Lower lobe of right lung (tissue), 2 donors: ENCODE data around the gene C1D. TPM values are rescaled to one million over a fixed set of nuclear protein-coding genes. Genes with fewer than 3 reads are reported as not detected.

Source experiments
- ATAC-seq, 2 donors: fragments of 200-7000 bp; cut with Tn5 transposase; one replicate each; pipeline ENCODE4 v1.9.1; 2020 to 2022; ENCODE audit warnings: mild to moderate bottlenecking in 2 of 2, moderate library complexity in 2 of 2
- DNase-seq: peaks from one replicate; pipeline ENCODE4 v3.0.0-alpha.2; 2020
- H3K27ac ChIP-seq: fragments of 200-600 bp; one replicate; pipeline ENCODE4 v1.8.0; 2022
- H3K27me3 ChIP-seq: fragments of 200-600 bp; one replicate; pipeline ENCODE4 v1.8.0; 2022; ENCODE audit warnings: low read depth
- H3K36me3 ChIP-seq: fragments of 200-600 bp; one replicate; pipeline ENCODE4 v1.8.0; 2022; ENCODE audit warnings: mild to moderate bottlenecking
- H3K4me1 ChIP-seq: fragments of 200-600 bp; one replicate; pipeline ENCODE4 v1.8.0; 2022
- H3K4me3 ChIP-seq: fragments of 200-600 bp; one replicate; pipeline ENCODE4 v1.8.0; 2022; ENCODE audit warnings: mild to moderate bottlenecking
- H3K9me3 ChIP-seq: fragments of 200-600 bp; one replicate; pipeline ENCODE4 v1.8.0; 2022
- CTCF ChIP-seq: fragments of 200-600 bp; IDR thresholded peaks from one replicate; pipeline ENCODE4 v1.8.0; 2022; ENCODE audit warnings: antibody characterized with exemption, mild to moderate bottlenecking
- intact Hi-C: fragments of 100-400 bp; cut with DNase I; formaldehyde crosslinking; loops from one replicate; pipeline ENCODE4 v1.11.0; 2022
- total RNA-seq: library from RNA; stranded (reverse); fragmentation: NEBNext Ultra II Directional; extraction: Animal tissue kit (Norgen Biotek cat#: 25700); gene quantifications from one replicate; pipeline ENCODE4 v1.2.1, GENCODE V29; 2021
- donor health status: DM: no; HTN: yes; CAD: no; lungs with severe emphysema.

Gene C1D
- total RNA-seq, 1 donor from 2014 or later: 21.5 TPM

- H3K4me1 ChIP-seq: no peaks in the 10 kb centered on the region
- no peaks in the 10 kb centered on the region for H3K27me3 ChIP-seq
- TF ChIP-seq CTCF: no peak
- H3K9me3 ChIP-seq: no peaks in the 10 kb centered on the region
- no peak overlapping the region for H3K4me3 ChIP-seq
- no peak overlapping the region for H3K27ac ChIP-seq
- ATAC-seq (no peak), DNase-seq (no peak)
- no peaks in the 10 kb centered on the region for H3K36me3 ChIP-seq
- intact Hi-C loops: no loop called here
These were observed 40.9 kb upstream of the C1D start for GRCh38 chr2:68103709-68104055.

- peak; percentile 52 for ATAC-seq
- H3K36me3 ChIP-seq: no peaks in the 10 kb centered on the region
- H3K4me1 ChIP-seq: no peaks in the 10 kb centered on the region
- no peaks in the 10 kb centered on the region for H3K27me3 ChIP-seq
- DNase-seq: no peak
- H3K27ac ChIP-seq: no peak overlapping the region
- no peak for TF ChIP-seq CTCF
- no peaks in the 10 kb centered on the region for H3K9me3 ChIP-seq
- H3K4me3 ChIP-seq: no peak overlapping the region
- intact Hi-C loops: no loop called here
These were observed 40.4 kb upstream of the C1D start for GRCh38 chr2:68103030-68103708.

DNA sequence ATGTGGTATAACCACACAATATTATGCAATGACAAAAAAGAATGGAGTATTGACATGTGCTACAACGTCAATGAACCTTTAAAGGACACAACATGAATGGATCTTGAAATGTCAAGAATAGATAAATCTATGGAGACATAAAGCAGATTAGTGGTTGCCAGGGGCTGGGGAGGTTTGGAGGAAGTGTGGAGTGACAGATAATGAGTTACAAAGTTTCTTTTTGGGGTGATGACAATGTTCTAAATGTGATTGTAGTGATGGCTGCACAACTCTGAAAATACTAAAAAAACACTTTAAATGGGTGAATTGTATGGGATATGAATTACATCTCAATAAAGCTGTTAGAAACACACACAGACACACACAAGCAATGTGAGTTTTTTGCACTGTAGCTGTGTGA, 37.4 kb upstream of the C1D start:
- no peak for TF ChIP-seq CTCF
- intact Hi-C loops: no loop called here
- H3K36me3 ChIP-seq: no peaks in the 10 kb centered on the region
- no peak overlapping the region for H3K4me3 ChIP-seq
- no peaks in the 10 kb centered on the region for H3K9me3 ChIP-seq
- DNase-seq: no peak
- no peak overlapping the region for H3K27ac ChIP-seq
- ATAC-seq: no peak
- H3K27me3 ChIP-seq: no peaks in the 10 kb centered on the region
- no peaks in the 10 kb centered on the region for H3K4me1 ChIP-seq

DNA sequence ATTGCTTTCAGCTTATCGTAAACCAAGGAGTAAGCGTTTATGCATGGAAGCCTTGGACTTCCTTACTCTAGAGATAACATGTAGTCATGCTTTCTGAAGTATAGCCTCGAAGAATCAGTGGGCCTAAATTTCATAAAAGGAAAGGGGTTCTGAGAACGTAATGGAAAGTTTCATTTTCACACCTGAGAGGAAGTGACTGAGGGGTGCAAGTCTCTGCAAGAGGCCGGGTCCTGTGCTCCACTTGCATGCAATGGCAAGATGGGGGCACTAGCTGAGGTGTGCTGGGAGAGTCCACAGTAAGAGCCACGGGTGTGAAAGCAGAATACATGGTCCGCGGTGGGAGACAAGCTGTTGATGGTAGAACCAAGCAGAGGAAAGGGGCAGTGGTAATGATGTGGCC, 36.5 kb upstream of the C1D start:
- no peak overlapping the region for H3K4me3 ChIP-seq
- no peaks in the 10 kb centered on the region for H3K4me1 ChIP-seq
- ATAC-seq: no peak
- intact Hi-C loops: no loop called here
- no peaks in the 10 kb centered on the region for H3K36me3 ChIP-seq
- DNase-seq: no peak
- H3K9me3 ChIP-seq: no peaks in the 10 kb centered on the region
- H3K27ac ChIP-seq: no peak overlapping the region
- no peak for TF ChIP-seq CTCF
- no peaks in the 10 kb centered on the region for H3K27me3 ChIP-seq

DNA sequence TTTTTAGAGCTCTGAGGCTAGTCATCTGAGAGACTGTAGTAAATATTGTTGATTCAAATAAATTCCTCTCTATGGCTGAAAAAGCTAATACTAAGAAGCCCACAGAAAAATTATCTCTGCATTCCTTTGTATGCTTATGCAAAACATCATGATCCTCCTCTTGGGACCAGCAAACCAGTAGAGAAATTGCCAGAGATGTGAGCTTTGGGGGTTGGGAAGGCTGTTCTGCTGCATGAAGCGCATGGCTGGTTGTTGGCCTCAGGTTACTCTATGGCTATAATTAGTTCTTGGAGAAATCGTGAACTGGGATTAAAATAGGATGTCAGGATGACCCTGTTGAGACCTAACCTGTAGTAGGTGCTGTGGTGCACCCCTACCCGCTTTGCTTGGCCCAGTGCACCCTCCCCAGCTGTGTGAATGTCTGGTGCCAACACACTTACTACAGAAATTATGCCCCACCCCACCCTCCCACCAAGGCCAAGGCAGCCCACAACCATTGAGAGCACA, 35.5 kb upstream of the C1D start:
- intact Hi-C loops: no loop called here
- no peaks in the 10 kb centered on the region for H3K36me3 ChIP-seq
- no peak for TF ChIP-seq CTCF
- ATAC-seq: no peak
- no peak overlapping the region for H3K4me3 ChIP-seq
- H3K27ac ChIP-seq: no peak overlapping the region
- H3K4me1 ChIP-seq: no peaks in the 10 kb centered on the region
- H3K27me3 ChIP-seq: no peaks in the 10 kb centered on the region
- no peak for DNase-seq
- H3K9me3 ChIP-seq: no peaks in the 10 kb centered on the region
